Aorta (tissue), 5 donors: ENCODE data around the gene PTPA. TPM values are rescaled to one million over a fixed set of nuclear protein-coding genes. Genes with fewer than 3 reads are reported as not detected.
"Not testable (repeated sequence)": the region's sequence is repeated elsewhere in the genome, so short reads cannot be mapped to it uniquely, and the experiment has no call there.

ENCODE experiments used
- ATAC-seq: fragments of 200-7000 bp; cut with Tn5 transposase; one replicate; pipeline ENCODE4 v1.9.1; 2022; ENCODE audit warnings: moderate library complexity; ENCODE audit not compliant: low FRiP score
- DNase-seq, 2 donors: peaks; one replicate each; pipeline ENCODE4 v3.0.0-alpha.2; 2020
- H3K27ac ChIP-seq, 2 donors: one replicate each; pipeline ENCODE4 v1.5.1; 2013; ENCODE audit warnings: low read length in 2 of 2, mild to moderate bottlenecking in 2 of 2, moderate library complexity in 2 of 2, control low read depth in 1 of 2, inconsistent platforms in 1 of 2, low read depth in 1 of 2
- H3K27me3 ChIP-seq, 2 donors: one replicate each; pipeline ENCODE4 v1.6.1; 2013; ENCODE audit warnings: control low read depth in 1 of 2, low read length in 1 of 2, mild to moderate bottlenecking in 1 of 2, moderate library complexity in 1 of 2; ENCODE audit not compliant: insufficient read depth in 2 of 2, control insufficient read depth in 1 of 2
- H3K36me3 ChIP-seq, 2 donors: one replicate each; pipeline ENCODE4 v1.6.1; 2013; ENCODE audit warnings: control low read depth in 1 of 2, low read length in 1 of 2, mild to moderate bottlenecking in 1 of 2; ENCODE audit not compliant: insufficient read depth in 2 of 2, control insufficient read depth in 1 of 2
- H3K4me1 ChIP-seq, 2 donors: one replicate each; pipeline ENCODE4 v1.6.1; 2013; ENCODE audit warnings: low read length in 2 of 2, control low read depth in 1 of 2, mild to moderate bottlenecking in 1 of 2, moderate library complexity in 1 of 2; ENCODE audit not compliant: insufficient read depth in 2 of 2, control insufficient read depth in 1 of 2
- H3K4me3 ChIP-seq, 2 donors: one replicate each; pipeline ENCODE4 v1.5.1; 2013; ENCODE audit warnings: low read length in 2 of 2, control low read depth in 1 of 2, mild to moderate bottlenecking in 1 of 2
- H3K9me3 ChIP-seq: one replicate; pipeline ENCODE4 v1.6.1; 2013; ENCODE audit warnings: mild to moderate bottlenecking, low read length; ENCODE audit not compliant: control insufficient read depth
- WGBS, 2 donors: extraction: QIAGEN DNeasy Blood & Tissue Kit; methylation state at CpG; one replicate each; pipeline ENCODE4 v1.1.7; 2013; 5-methylcytosine and 5-hydroxymethylcytosine counted together
- intact Hi-C, 2 donors: fragments of 100-400 bp; cut with DNase I; formaldehyde crosslinking; loops; one replicate each; pipeline versions ENCODE4 v1.14.2 to v1.15.0; 2022
- polyA plus RNA-seq, 2 donors: library from polyadenylated mRNA; stranded (reverse); fragments of 200-250 nt; gene quantifications; one replicate each; pipeline ENCODE4 v1.2.3, GENCODE V29; 2013
- total RNA-seq, 2 donors: library from RNA; stranded (reverse); fragmentation: NEBNext Ultra II Directional; extraction: Animal tissue kit (Norgen Biotek cat#: 25700); gene quantifications; one replicate each; pipeline ENCODE4 v1.2.1, GENCODE V29; 2021
- donor health status: healthy with polysubstance abuse.
- donor health status: Bipolar disorder and iron deficiency.
- donor health status: DM: no; HTN: no; CAD: no.
- donor health status: DM: no; HTN: no; CAD: no.
- donor health status: DM: yes; HTN: yes; CAD: no.

PTPA gene
- total and polyA plus RNA-seq, 4 donors = 60.6 to 156 (median 76.7) TPM

DNA sequence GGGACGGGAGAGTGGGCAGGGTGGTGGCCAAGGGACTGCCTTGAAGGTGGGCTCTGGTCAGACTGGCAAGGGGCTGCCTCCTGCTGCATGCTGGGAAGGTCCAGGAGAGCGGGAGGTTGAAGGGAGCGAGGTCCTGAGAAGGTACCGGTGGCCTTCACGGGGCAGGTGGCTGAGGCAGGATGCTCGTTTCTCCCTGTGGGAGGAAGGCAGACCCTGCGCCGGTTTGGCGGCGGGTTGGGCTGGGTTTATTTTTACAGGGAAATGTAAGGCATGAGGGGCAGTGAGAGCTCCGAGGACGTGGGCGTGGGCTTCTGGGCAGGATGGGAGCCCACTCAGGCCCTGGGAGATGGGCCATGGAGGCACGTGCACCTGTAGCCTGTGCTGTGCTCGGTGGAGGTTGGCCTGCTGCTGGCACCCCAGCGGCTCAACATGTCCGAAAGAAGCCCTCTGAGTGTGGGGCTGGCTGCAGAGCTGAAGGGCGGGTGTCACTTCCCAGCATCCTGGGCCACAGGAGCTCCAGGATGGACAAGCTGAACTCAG is 39.5 kb downstream of the PTPA start:
- 76 to 80% methylated on average over 17 to 18 of the region's 18 CpGs for WGBS, 2 donors
- DNase-seq = no peak
- Histone ChIP-seq H3K27ac (no peak overlapping the region), H3K4me3 (no peak overlapping the region), H3K36me3 (peaks cover 0 to 2% of the 10 kb centered on the region in 2 donors), H3K27me3 (no peaks in the 10 kb centered on the region), H3K4me1 (peaks cover 0 to 2% of the 10 kb centered on the region in 2 donors), H3K9me3 (no peaks in the 10 kb centered on the region)
- intact Hi-C loops = no loop called here
- ATAC-seq = no peak

DNA sequence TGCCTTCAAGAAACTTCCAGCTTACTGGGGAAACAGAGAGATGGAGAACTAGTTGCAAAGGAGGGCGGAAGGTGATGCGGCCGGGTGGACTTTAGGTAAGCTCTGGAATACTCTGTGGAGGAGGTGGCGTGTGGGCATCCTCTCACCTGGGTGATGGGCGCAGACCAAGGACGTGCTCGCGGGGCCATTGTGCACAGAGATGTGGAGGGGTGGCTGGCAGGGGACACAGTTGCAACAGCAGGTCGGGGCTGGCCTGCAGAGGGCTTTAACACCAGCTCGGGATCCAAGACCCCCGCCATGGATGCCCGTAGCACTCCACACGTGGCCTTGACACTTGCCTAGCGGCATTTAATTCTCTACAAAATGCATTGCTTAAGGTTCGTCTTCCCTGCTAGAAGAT is 40.3 kb downstream of the PTPA start:
- intact Hi-C loops = no loop called here
- H3K9me3 ChIP-seq = no peaks in the 10 kb centered on the region
- no peak overlapping the region for H3K4me3 ChIP-seq
- H3K36me3 ChIP-seq = peaks cover 0 to 2% of the 10 kb centered on the region in 2 donors
- DNase-seq = no peak
- ATAC-seq = no peak
- WGBS, 2 donors = 87 to 88% methylated on average over 15 of the region's 15 CpGs
- no peak overlapping the region for H3K27ac ChIP-seq
- no peaks in the 10 kb centered on the region for H3K27me3 ChIP-seq
- H3K4me1 ChIP-seq = peaks cover 0 to under 1% of the 10 kb centered on the region in 2 donors

DNA sequence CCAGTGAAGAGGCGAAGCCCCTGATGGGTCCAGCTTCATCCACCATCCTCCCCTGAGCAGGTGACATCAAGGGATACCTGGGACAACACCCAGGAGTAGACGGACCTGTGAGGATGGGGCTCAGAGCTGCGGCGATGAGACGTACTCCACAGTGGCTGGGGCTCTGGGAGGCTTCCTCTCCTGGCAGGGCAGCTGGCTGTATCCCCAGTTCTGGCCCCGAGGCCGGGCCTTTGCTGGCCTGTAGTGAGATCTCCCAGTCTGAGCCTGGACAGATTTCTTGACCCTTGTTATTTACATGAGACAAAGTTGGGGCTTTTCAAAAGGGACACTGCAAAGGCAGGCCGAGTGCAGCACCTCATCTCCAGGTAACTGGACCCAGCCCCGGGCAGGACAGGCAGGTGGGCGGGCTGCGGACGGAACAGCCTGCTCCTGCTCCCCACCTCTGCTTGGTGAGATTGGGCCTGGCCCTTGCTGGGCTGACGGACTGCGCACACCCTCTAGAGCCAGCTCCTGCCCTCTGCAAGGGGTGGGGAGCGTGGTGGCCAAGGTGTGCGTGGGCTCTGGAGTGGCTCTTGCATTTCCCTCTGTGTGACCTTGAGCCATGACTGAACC is 43.8 kb downstream of the PTPA start:
- Histone ChIP-seq H3K27ac (no peak overlapping the region), H3K27me3 (no peaks in the 10 kb centered on the region), H3K4me3 (no peak overlapping the region), H3K9me3 (no peaks in the 10 kb centered on the region), H3K36me3 (peaks cover 0 to 2% of the 10 kb centered on the region in 2 donors), H3K4me1 (no peaks in the 10 kb centered on the region)
- intact Hi-C loops = no loop called here
- WGBS, 2 donors = 81 to 87% methylated on average over 16 of the region's 16 CpGs
- ATAC-seq (no peak), DNase-seq (no peak)

DNA sequence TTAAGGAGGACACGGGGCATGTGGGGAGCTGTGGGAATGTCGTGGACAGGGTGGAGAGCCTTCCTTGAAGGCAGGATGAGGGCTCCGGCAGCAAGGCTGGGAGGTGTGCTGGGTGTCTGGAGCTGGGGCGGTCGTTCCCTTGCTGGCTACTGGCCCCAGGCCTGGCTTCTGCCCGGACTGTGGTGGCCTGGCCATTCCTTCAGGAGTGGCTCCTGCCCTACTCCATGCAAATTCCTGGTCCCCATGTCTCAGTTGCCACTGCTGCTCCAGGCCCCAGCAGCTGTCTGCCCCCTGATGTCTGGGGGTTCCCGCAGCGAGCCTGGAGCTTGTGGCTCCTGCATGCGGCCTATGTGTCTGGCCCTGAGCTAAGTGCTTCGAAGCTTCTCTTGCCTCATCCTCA is 44.9 kb downstream of the PTPA start:
- Histone ChIP-seq H3K36me3 (peaks cover 0 to 2% of the 10 kb centered on the region in 2 donors), H3K27ac (no peak overlapping the region), H3K4me1 (no peaks in the 10 kb centered on the region), H3K4me3 (no peak overlapping the region), H3K9me3 (no peaks in the 10 kb centered on the region), H3K27me3 (no peaks in the 10 kb centered on the region)
- ATAC-seq = no peak
- no peak for DNase-seq
- intact Hi-C loops = no loop called here
- WGBS, 2 donors = 82 to 87% methylated on average over 10 of the region's 10 CpGs

DNA sequence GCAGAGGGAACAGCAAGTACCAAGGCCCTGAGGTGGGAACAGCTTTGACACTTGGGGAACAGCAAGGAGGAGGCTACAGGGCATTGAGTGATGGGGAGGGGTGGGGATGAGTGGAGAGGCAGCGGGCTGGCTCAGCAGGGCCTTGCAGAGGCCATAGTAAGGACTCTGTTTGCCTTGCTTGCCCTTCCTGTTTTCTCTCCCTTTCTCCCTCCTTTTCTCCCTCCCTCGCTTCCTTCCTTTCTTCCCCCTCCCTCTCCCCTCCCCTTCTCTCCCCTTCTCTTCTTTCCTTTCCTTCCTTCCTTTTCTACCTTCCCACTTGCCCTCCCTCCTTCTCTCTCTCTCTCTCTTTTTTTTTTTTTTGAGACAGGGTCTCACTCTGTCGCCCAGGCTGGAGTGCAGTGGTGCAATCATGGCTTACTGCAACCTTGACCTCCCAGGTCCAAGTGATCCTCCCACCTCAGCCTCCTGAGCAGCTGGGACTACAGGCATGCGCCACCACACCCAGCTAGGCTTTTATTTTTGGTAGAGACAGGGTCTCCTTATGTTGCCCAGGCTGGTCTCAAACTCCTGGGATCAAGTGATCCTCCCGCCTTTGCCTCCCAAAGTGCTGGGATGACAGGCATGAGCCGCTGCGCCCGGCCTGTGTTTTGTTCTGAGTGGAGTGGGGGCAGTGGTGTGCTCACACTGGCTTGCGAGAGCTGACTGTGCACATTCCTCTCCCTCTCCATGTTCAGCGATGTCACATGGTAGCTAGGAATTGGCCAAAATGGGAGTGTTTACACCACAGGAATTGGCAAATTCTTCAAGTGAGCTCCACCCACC is 49.7 kb downstream of the PTPA start:
- intact Hi-C loops = no loop called here
- H3K36me3 ChIP-seq = no peaks in the 10 kb centered on the region
- H3K27me3 ChIP-seq = no peaks in the 10 kb centered on the region
- ATAC-seq = no peak
- H3K4me1 ChIP-seq = no peaks in the 10 kb centered on the region
- DNase-seq = no peak
- no peaks in the 10 kb centered on the region for H3K9me3 ChIP-seq
- no peak overlapping the region for H3K4me3 ChIP-seq
- 91 to 92% methylated on average over 9 to 10 of the region's 10 CpGs for WGBS, 2 donors
- H3K27ac ChIP-seq = no peak overlapping the region

DNA sequence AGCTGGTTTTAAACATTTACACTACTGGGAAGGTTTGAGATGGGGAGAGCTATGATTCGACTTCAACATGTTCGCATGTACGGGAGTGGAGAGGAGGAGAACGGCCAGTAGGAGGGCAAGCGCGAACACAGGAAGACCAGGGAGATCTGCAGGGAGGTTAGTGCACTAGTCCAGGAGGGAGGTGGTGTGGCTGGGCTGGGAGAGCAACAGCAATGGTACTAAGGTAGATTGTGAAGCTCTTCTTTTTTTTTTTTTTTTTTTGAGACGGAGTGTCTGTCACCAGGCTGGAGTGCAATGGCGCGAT is 50.3 kb downstream of the PTPA start:
- Histone ChIP-seq H3K27me3 (no peaks in the 10 kb centered on the region), H3K36me3 (no peaks in the 10 kb centered on the region), H3K9me3 (no peaks in the 10 kb centered on the region), H3K4me1 (no peaks in the 10 kb centered on the region), H3K27ac (no peak overlapping the region), H3K4me3 (no peak overlapping the region)
- ATAC-seq = no peak
- WGBS, 2 donors = 98% methylated on average over 8 to 9 of the region's 9 CpGs
- intact Hi-C loops = no loop called here
- DNase-seq = no peak

DNA sequence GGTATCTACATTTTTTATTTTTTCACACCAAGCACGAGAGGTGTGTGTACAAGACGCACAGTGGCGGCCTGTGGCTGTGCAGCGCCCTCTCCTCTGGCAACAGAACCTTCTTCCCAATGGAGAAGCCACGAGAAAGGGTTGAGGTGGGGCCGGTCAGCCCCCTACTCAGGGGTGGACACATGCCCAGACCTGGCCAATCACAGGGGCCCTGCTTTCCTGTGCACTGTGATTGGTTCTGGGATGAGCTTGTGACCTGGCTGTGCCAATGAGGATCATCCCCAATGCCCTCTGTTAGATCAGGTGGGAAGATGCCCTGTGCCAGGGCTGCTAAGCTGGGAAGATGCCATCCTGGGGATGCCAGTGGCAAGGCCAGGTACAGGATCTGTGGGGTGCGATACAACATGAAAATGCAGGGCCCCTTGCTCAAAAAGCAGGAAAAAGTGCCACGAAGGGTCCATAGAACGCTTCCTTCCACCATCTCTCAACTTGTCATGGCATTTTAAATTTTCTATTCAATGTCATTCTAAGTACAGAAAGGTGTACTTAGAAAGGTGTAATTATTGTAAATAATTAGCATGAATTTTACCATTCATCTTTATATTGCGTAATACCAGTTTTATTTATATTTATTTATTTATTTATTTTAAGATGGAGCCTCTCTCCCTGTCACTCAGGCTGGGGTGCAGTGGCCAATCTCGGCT is 51.4 kb downstream of the PTPA start:
- intact Hi-C loops = no loop called here
- ATAC-seq (no peak), DNase-seq (no peak)
- no peaks in the 10 kb centered on the region for H3K36me3 ChIP-seq
- no peak overlapping the region for H3K27ac ChIP-seq
- no peak overlapping the region for H3K4me3 ChIP-seq
- 95 to 96% methylated on average over 11 of the region's 11 CpGs for WGBS, 2 donors
- no peaks in the 10 kb centered on the region for H3K9me3 ChIP-seq
- no peaks in the 10 kb centered on the region for H3K27me3 ChIP-seq
- H3K4me1 ChIP-seq = peaks cover 0 to 3% of the 10 kb centered on the region in 2 donors

DNA sequence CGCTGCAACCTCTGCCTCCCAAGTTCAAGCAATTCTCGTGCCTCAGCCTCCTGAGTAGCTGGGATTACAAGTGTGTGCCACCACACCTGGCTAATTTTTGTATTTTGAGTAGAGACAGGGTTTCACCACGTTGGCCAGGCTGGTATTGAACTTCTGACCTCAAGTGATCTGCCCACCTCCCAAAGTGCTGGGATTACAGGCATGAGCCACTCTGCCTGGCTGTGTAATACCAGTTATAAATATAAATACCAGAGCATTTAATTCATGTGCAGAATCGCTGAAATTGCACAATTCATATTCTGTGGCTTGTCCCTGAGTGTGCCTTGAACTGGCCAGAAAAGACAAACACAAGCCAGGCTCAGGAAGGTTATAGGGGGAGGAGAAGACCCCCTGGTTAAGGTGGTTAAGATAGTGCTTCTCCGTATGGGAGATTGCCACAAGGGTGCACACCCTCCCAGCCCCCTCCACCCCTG is 52.0 kb downstream of the PTPA start:
- H3K36me3 ChIP-seq, H3K27ac ChIP-seq, H3K9me3 ChIP-seq, DNase-seq, intact Hi-C loops, H3K27me3 ChIP-seq, H3K4me3 ChIP-seq, ATAC-seq, H3K4me1 ChIP-seq: not testable (repeated sequence)
- 76 to 77% methylated on average over 5 of the region's 5 CpGs for WGBS, 2 donors
